Measurements from ENCODE around the gene GRAP2.

The GRAP2 gene

DNA sequence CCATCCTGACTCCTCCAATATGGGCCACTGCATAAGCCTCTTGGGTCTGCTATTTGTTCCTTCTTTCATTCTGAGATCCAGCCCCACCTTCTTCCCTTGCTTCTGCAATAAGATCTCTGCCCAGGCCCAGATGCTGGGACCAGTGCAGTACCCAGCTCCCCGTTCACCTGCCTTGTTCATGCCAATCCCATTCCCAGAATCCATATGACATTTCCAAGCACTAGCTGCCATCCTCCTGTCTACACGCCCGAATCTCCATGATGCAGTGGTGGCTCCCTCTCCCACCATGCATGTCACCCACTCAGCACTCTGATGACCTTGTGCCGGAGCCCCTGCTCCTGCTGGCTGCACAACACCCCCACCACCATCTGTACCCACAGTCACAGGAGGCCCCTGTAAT lies 82.5 kb downstream of the GRAP2 start:
- TF ChIP-seq, protein P1, sequence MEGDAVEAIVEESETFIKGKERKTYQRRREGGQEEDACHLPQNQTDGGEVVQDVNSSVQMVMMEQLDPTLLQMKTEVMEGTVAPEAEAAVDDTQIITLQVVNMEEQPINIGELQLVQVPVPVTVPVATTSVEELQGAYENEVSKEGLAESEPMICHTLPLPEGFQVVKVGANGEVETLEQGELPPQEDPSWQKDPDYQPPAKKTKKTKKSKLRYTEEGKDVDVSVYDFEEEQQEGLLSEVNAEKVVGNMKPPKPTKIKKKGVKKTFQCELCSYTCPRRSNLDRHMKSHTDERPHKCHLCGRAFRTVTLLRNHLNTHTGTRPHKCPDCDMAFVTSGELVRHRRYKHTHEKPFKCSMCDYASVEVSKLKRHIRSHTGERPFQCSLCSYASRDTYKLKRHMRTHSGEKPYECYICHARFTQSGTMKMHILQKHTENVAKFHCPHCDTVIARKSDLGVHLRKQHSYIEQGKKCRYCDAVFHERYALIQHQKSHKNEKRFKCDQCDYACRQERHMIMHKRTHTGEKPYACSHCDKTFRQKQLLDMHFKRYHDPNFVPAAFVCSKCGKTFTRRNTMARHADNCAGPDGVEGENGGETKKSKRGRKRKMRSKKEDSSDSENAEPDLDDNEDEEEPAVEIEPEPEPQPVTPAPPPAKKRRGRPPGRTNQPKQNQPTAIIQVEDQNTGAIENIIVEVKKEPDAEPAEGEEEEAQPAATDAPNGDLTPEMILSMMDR (IDR thresholded peaks at IDR 0.05; ENCODE audit: control insufficient read depth, insufficient read depth, low read depth, low read length, missing control alignments), result no peak

DNA sequence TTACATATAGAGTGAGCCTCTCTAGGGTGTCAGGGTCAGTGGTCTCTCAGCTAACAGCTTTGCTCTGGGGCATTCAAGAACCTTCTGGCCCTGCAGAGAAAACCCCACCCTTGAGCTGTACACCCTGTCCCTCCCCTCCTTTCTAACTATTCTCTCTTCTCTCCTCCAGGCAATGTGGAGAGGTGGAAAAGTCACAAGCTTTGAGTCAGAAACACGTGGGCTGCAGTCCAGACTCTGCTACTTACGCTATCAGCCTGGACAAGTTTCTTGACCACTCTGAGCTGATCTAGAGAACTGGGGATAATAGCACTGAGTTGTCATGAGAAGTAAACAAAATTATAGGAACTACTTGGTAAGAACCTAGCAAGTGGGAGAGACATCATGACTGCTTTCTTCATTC lies 83.1 kb downstream of the GRAP2 start:
- no peak for DNase-seq (ENCODE audit: low read depth)
- TF ChIP-seq, protein P1 (IDR thresholded peaks at IDR 0.05; ENCODE audit: control insufficient read depth, insufficient read depth, low read depth, low read length, missing control alignments), result no peak
- H3K4me3 ChIP-seq (ENCODE audit: control insufficient read depth, low read depth, low read length), result no peak overlapping the region

More for the DNA sequence above, 82.5 kb downstream of the GRAP2 start:
- DNase-seq (ENCODE audit: low read depth), result no peak
- H3K4me3 ChIP-seq (ENCODE audit: control insufficient read depth, low read depth, low read length), result no peak overlapping the region

DNA sequence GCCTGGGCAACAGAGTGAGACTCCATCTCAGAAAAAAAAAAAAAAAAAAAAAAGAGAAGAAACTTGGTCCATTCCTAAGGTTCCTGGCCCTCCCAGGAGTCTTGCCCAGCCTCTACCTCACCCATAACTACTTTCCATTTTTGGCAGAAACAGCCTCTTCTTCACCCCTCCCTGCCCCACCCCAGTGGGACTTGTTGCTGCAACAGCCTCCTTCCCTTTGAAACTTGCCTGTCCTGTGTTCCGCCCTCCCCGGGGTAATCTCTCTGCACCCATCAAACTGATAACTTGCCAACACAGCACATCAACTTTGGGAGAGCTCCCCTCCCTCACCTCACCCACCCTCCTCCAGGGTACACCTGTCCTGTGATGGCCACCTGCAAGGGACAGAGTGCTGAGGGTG lies 83.9 kb downstream of the GRAP2 start:
- DNase-seq (ENCODE audit: low read depth), result no peak
- H3K4me3 ChIP-seq (ENCODE audit: control insufficient read depth, low read depth, low read length), result no peak overlapping the region
- TF ChIP-seq, protein P1 (IDR thresholded peaks at IDR 0.05; ENCODE audit: control insufficient read depth, insufficient read depth, low read depth, low read length, missing control alignments), result no peak

DNA sequence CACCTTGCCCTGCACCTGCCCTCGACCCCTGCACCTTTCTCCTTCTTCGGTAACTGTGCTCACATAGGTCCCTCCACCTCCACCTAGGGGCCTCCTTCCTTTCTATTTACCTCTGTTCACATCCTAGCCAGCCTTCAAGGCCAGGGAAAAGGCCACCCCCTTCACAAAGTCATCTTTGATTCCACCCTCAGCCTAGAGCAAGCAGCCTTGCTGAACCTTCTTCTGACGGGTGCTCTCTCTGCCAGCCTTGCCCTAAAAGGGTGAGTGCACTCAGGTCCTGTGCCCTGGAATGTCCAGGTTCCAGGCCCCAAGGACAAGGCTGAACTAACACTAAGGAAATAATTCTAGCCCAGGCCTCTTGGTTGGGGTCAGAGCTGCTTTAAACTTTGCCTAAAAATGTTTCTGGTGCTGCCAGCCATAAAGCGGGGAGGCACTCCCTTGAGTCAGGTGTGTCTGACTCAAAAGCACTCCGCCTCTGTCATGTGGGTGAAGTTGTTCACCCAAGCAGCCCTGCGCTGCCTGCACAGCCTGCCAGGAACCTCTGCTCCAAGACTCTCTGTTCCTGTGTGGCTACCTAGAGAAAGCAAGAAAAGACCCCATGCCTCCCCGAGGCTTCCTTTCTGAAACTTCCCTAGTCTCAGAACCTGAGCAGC lies 84.6 kb downstream of the GRAP2 start:
- TF ChIP-seq, protein P1 (IDR thresholded peaks at IDR 0.05; ENCODE audit: control insufficient read depth, insufficient read depth, low read depth, low read length, missing control alignments), result no peak
- no peak overlapping the region for H3K4me3 ChIP-seq (ENCODE audit: control insufficient read depth, low read depth, low read length)
- DNase-seq (ENCODE audit: low read depth), result no peak

DNA sequence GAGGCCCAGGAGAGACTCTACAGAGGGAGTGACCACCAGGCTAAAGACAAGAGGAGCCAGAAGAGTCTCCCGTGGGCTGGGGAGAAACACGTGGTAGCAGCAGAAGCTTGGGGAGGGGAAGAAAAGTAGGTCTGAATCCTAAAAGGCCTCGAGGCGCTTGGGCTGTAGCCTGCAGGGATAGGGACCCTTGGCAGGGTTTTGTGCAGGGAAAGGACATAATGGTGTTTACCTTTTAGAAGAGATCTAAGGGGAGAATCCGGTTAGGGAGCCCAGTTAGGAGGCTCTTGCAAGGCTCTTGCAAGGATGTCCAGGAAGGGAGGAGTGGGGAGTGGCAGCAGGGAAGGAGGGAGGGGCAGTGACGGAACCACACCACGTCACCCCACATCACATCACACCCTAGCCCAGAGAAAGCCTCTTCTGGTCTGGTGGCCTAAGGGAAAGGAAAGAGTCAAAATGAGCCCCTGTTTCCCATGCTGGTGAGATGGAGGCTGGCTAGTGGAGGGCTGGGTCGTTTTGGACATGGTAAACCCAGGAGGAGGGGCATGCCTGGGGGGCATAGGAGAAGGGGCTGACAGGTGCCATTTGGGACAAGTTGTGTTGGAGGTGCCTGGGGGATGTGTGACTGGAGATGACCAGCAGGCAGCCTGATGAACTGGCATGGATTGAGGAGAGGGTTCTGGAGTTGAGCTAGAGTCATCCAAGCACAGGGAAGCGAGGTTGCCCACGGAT lies 87.7 kb downstream of the GRAP2 start:
- TF ChIP-seq, protein P1 (IDR thresholded peaks at IDR 0.05; ENCODE audit: control insufficient read depth, insufficient read depth, low read depth, low read length, missing control alignments), result no peak
- no peak overlapping the region for H3K4me3 ChIP-seq (ENCODE audit: control insufficient read depth, low read depth, low read length)
- DNase-seq (ENCODE audit: low read depth), result no peak

DNA sequence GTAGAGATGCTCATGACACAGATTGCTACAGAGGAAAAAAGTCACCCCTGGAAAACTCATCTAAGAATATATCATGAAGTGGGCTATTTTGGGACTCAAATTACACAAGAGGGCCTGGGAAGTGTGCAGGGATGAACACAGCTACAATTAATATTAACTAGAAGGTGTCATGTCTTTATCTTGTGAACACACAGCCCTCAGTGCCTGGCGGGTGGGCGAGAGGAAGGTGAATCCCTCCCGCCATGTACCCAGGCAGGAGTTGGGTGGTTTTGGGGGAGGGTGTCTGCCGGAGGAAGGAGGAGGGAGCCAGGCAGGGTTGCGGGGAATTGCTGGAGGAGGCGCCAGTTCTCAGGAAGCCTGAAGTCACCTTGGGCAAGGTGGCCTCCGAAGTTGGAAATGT lies 88.7 kb downstream of the GRAP2 start:
- TF ChIP-seq, protein P1 (IDR thresholded peaks at IDR 0.05; ENCODE audit: control insufficient read depth, insufficient read depth, low read depth, low read length, missing control alignments), result no peak
- no peak for DNase-seq (ENCODE audit: low read depth)
- no peak overlapping the region for H3K4me3 ChIP-seq (ENCODE audit: control insufficient read depth, low read depth, low read length)

Measured in AG09309 (cell line).